ENCODE measurements around the gene DUSP9.
A peak's percentile ranks its signal among the peaks of the same experiment; 100 is the strongest.
"Not testable (repeated sequence)": the region's sequence is repeated elsewhere in the genome, so short reads cannot be mapped to it uniquely, and the experiment has no call there.

Gene DUSP9

DNA sequence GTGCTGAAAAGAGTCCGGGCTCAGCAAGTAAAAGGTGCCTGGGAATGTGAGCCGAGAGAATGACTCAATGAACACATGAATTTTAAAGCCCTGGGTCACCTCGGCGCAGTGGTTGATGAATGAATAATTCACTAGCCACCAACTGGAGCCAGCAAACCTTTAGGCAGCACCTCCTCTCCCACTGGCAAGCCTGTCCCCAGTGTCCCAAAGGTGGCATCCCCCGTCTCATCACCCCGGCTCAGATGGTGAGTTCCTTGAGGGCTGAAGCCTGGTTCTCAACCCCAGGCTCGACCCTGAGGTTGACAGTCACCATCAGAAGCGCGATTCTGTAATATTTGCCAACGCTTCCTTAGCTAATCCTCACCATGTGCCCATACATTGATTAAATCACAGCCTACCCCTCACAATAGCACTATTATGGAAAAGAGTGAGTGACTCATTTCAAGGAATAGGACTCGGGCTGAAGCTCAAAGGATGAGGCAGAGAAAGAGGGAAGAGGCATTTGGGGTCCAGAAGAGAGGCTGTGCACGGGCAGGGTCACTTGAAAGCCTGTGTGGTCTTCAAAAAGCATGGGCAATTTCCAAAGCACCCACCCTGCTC, 45.4 kb upstream of the DUSP9 start:
- TF ChIP-seq CTCF (conservative IDR thresholded peaks at IDR 0.05; ENCODE audit: control insufficient read depth, insufficient read depth, low read depth, low read length) = no peak
- no peak overlapping the region for H3K4me3 ChIP-seq (ENCODE audit: control insufficient read depth, low read depth, low read length)
- no peak for DNase-seq (ENCODE audit: low read depth)

DNA sequence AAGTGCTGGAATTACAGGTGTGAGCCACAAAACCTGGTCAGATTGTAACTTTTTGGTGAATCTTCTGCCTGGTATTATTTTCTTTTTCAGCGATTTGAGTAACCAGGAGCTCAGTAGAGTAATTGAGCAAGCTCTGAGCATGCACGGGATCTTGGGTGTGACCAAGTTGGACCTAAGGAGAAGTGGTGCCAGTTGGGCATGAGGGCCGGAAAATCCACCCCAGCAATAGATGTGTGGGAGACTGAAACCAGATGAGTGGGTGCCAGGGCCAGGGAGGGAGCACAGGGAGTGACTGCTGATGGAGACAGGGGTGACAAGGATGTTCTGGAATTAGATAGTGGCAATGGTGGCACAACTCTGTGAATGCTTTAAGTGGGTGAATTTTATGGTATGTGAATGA, 44.4 kb upstream of the DUSP9 start:
- DNase-seq (ENCODE audit: low read depth) = no peak
- no peak for TF ChIP-seq CTCF (conservative IDR thresholded peaks at IDR 0.05; ENCODE audit: control insufficient read depth, insufficient read depth, low read depth, low read length)
- H3K4me3 ChIP-seq (ENCODE audit: control insufficient read depth, low read depth, low read length) = no peak overlapping the region

GRCh38 chrX:153603131-153603656, 43.8 kb upstream of the DUSP9 start:
- no peak for TF ChIP-seq CTCF (conservative IDR thresholded peaks at IDR 0.05; ENCODE audit: control insufficient read depth, insufficient read depth, low read depth, low read length)
- DNase-seq (ENCODE audit: low read depth) = no peak
- no peak overlapping the region for H3K4me3 ChIP-seq (ENCODE audit: control insufficient read depth, low read depth, low read length)

DNA sequence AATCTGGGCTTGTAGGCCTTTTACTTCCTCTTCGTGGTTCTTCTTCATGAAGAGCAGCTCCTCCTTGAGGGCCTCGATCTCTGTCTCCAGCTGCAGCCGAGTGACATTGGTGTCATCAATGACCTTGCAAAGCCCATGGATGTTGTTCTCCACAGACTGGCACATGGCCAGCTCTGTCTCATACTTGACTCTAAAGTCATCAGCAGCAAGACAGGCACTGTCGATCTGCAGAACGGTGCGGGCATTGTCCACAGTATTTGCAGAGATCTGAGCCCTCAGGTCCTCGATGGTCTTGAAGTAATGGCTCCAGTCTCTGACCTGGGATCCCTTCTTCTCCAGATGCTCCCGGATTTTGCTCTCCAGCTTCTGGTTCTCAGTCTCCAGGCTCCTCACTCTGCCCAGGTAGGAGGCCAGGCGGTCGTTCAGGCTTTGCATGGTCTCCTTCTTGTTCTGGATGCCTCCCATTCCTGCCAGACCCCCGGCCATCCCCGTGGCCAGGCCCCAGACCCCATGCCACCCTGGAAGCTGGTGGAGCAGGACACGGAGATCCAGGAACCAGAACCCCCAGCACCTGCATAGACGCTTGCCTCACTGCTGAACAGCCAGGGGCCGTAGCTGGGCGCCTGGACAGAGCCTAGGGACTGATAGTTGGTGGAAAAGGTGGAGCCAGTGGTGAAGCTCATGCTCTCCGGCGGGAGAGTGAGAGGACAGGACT, 42.2 kb upstream of the DUSP9 start:
- not testable (repeated sequence) for DNase-seq (ENCODE audit: low read depth); H3K4me3 ChIP-seq (ENCODE audit: control insufficient read depth, low read depth, low read length)

GRCh38 chrX:153606503-153606902, 40.5 kb upstream of the DUSP9 start:
- no peak for TF ChIP-seq CTCF (conservative IDR thresholded peaks at IDR 0.05; ENCODE audit: control insufficient read depth, insufficient read depth, low read depth, low read length)
- no peak overlapping the region for H3K4me3 ChIP-seq (ENCODE audit: control insufficient read depth, low read depth, low read length)
- DNase-seq (ENCODE audit: low read depth) = no peak

GRCh38 chrX:153608376-153608775, 38.6 kb upstream of the DUSP9 start:
- no peak for DNase-seq (ENCODE audit: low read depth)
- TF ChIP-seq CTCF (conservative IDR thresholded peaks at IDR 0.05; ENCODE audit: control insufficient read depth, insufficient read depth, low read depth, low read length) = no peak
- no peak overlapping the region for H3K4me3 ChIP-seq (ENCODE audit: control insufficient read depth, low read depth, low read length)

DNA sequence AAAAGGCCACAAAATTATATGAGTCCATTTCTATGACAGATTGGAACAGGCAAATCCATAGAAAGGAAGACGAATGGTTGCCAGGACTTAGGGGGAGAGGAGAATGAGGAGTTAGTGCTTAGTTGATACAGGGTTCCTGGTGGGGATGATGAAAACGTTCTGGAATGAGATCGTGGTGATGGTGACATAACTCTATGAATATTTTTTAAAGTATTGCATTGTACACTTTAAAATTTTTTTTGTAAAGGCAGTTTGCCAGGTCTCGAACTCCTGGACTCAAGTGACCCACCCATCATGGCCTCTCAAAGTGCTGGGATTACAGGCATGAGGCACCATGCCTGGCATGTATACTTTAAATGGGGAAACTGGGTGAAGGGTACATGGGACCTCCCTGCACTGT, 38.2 kb upstream of the DUSP9 start:
- TF ChIP-seq CTCF (conservative IDR thresholded peaks at IDR 0.05; ENCODE audit: control insufficient read depth, insufficient read depth, low read depth, low read length) = no peak
- no peak overlapping the region for H3K4me3 ChIP-seq (ENCODE audit: control insufficient read depth, low read depth, low read length)
- DNase-seq (ENCODE audit: low read depth) = peak; percentile 9
